ENCODE results near the gene ZMIZ1. TPM values are rescaled to one million over a fixed set of nuclear protein-coding genes. Genes with fewer than 3 reads are reported as not detected.

The ZMIZ1 gene
- total RNA-seq, 4 donors from 2014 or later: 65.5 to 88.2 (median 69.3) TPM

DNA sequence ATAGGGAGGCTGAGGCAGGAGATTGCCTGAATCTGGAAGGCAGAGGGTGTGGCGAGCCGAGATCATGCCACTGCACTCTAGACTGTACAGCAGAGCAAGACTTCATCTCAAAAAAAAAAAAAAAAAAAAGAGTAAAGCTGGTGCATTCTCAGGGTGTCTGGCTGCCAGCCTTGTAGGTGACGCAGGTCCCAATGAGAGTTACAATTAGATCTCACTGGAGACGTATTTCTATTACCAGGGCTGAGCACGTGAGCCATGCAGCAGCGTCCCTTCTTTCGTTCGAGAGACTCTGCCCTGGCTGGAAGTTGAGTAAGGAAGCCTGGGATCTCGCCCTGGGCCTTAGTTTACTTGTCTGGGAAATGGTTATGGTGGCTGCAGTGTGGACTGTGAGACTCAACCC is 22.4 kb upstream of the ZMIZ1 start:
- no peaks in the 10 kb centered on the region for H3K9me3 ChIP-seq

DNA sequence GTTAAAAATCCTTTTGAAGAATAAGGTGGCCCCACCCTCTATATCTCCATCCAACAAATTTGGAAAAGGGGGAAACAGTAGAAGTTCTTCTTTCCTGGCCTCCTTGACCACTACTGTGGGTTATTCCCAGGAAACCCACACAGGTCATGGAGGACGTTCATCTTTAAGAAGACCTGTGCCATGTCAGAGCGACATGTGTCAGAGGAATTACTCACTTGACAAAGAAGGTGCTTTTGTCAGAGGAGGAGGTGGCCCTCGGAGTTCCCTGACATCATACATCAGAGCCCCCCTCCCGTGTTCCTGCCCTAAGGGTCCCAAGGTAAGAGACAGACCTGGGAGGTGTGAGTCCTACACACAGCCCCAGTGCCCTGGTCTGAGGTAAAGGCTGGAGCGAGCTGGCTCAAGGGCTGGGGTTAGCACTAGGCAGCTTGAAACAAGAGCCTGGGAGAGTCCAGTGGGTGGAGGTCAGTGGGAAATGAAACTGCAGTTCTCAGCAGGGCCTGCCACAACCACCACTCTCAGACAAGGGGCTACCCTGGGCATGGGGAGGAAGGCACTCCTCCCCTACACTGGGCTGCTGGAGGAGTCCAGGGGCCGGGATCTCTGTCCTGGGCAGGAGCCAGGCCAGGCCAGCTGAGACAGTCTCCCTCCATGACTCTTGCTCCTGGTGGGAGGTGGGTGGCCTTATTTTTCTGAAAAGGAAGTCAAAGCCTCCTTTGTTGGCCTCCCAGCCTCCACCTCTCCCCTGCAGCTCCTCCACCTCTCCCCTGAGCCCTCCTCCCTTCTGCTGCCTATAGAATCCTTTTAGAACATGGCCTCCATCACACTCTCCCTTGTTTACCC is 21.8 kb upstream of the ZMIZ1 start:
- Histone ChIP-seq H3K36me3 (no peaks in the 10 kb centered on the region), H3K27me3 (no peaks in the 10 kb centered on the region), H3K4me3 (no peak overlapping the region), H3K9me3 (no peaks in the 10 kb centered on the region), H3K27ac (peak overlapping the region in 2 of 4 donors; percentile 38 to 45), H3K4me1 (peaks cover 0 to 35% (median 18%) of the 10 kb centered on the region in 4 donors)
- TF ChIP-seq, protein P1, sequence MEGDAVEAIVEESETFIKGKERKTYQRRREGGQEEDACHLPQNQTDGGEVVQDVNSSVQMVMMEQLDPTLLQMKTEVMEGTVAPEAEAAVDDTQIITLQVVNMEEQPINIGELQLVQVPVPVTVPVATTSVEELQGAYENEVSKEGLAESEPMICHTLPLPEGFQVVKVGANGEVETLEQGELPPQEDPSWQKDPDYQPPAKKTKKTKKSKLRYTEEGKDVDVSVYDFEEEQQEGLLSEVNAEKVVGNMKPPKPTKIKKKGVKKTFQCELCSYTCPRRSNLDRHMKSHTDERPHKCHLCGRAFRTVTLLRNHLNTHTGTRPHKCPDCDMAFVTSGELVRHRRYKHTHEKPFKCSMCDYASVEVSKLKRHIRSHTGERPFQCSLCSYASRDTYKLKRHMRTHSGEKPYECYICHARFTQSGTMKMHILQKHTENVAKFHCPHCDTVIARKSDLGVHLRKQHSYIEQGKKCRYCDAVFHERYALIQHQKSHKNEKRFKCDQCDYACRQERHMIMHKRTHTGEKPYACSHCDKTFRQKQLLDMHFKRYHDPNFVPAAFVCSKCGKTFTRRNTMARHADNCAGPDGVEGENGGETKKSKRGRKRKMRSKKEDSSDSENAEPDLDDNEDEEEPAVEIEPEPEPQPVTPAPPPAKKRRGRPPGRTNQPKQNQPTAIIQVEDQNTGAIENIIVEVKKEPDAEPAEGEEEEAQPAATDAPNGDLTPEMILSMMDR (IDR thresholded peaks at IDR 0.05): no peak
- TF ChIP-seq POLR2A (IDR thresholded peaks at IDR 0.05) (peak in 1 of 2 donors; percentile 8), EP300 (IDR thresholded peaks at IDR 0.05) (no peak)
- no peak for DNase-seq (ENCODE audit: low spot score in 2 of 2)
- 69 to 75% methylated on average over 5 to 6 of the region's 6 CpGs for WGBS, 2 donors

More for the DNA sequence above, 22.4 kb upstream of the ZMIZ1 start:
- Histone ChIP-seq H3K27me3 (no peaks in the 10 kb centered on the region), H3K36me3 (no peaks in the 10 kb centered on the region), H3K4me3 (no peak overlapping the region), H3K27ac (no peak overlapping the region), H3K4me1 (peaks cover 0 to 35% (median 18%) of the 10 kb centered on the region in 4 donors)
- no peak for DNase-seq (ENCODE audit: low spot score in 2 of 2)
- TF ChIP-seq, protein P1 (IDR thresholded peaks at IDR 0.05): no peak
- TF ChIP-seq EP300 (IDR thresholded peaks at IDR 0.05) (no peak), POLR2A (IDR thresholded peaks at IDR 0.05) (no peak)
- 95% methylated on average over 9 of the region's 9 CpGs for whole genome bisulfite sequencing, 2 donors

DNA sequence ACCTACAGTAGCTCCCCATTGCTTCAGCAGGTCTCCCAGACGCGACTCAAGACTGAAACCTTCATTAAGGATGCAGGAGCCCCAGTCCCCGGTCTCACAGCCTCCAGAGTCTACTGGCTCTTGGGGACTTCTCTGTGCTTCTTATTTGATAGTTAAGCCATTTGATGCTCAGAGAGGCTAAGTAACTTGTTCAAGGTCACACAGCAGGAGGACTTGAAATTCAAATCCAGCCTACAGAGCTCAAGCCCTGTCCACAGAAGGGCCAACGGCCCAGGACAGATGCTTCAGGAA is 21.2 kb upstream of the ZMIZ1 start:
- Histone ChIP-seq H3K36me3 (no peaks in the 10 kb centered on the region), H3K9me3 (no peaks in the 10 kb centered on the region), H3K4me1 (peaks cover 0 to 35% (median 18%) of the 10 kb centered on the region in 4 donors), H3K27me3 (no peaks in the 10 kb centered on the region), H3K4me3 (no peak overlapping the region), H3K27ac (peak overlapping the region in 2 of 4 donors; percentile 38 to 45)
- no peak for TF ChIP-seq POLR2A (IDR thresholded peaks at IDR 0.05)
- TF ChIP-seq, protein P1 (IDR thresholded peaks at IDR 0.05): no peak
- TF ChIP-seq EP300 (IDR thresholded peaks at IDR 0.05): no peak
- no peak for DNase-seq (ENCODE audit: low spot score in 2 of 2)
- WGBS, 2 donors: 63 to 72% methylated on average over 4 of the region's 4 CpGs

DNA sequence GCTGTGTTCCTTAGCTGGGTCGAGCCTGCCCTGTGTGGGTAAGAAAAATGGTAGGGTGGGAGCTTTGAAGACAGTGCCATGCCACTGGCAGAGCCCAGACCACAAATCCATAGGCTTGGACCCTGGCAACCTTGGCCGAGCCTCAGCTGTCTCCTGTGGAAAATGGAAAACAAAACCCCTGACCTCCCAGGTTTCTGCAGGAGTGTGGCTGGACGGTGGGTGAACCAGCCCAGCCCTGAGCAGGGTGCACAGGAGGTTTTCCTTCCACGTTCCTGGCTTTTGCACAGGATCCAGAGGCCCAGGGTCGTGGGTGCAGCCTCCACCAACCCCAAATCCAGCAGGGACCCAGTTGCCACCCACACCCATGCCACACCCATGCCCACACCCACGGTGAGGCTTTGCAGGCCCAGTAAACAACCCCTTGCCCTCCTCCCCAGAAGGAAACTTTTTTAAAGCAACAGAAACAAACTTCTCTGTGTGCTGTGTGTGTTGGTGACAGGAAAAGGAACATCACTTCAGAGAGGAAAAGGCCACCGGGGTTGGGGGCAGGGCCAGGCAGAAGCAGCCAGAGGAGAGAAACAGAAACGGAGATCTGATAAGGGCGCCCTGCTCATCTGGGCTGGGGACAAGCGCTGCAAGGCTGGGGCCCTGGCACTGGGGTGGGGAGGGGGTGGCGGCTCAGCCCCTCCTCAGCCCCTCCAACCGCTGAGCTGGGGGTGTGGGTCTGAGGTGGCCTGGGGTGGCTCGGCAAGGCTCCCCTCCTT is 20.7 kb upstream of the ZMIZ1 start:
- 49 to 50% methylated on average over 13 of the region's 13 CpGs for WGBS, 2 donors
- peaks cover 0 to 35% (median 18%) of the 10 kb centered on the region in 4 donors for H3K4me1 ChIP-seq
- DNase-seq (ENCODE audit: low spot score in 2 of 2): no peak
- H3K4me3 ChIP-seq: no peak overlapping the region
- no peaks in the 10 kb centered on the region for H3K27me3 ChIP-seq
- no peak for TF ChIP-seq POLR2A (IDR thresholded peaks at IDR 0.05)
- TF ChIP-seq, protein P1 (IDR thresholded peaks at IDR 0.05): no peak
- no peak for TF ChIP-seq EP300 (IDR thresholded peaks at IDR 0.05)
- H3K27ac ChIP-seq: peak overlapping the region in 3 of 4 donors; percentile 43 to 60 (median 45)
- no peaks in the 10 kb centered on the region for H3K36me3 ChIP-seq
- H3K9me3 ChIP-seq: no peaks in the 10 kb centered on the region
